ENCODE results near the gene RBM4. TPM values are rescaled to one million over a fixed set of nuclear protein-coding genes. Genes with fewer than 3 reads are reported as not detected.
"Not testable (repeated sequence)": the region's sequence is repeated elsewhere in the genome, so short reads cannot be mapped to it uniquely, and the experiment has no call there.

RBM4 gene
- total RNA-seq, 2 experiments from 2014 or later, result 112 to 119 TPM

GRCh38 chr11:66637557-66638176 lies 836 bp upstream of the RBM4 start:
- ChIA-PET POLR2A (interaction anchor here (0.8 to 4.0 kb wide), 8 partner anchors 12 to 92 kb away, joined by 3 to 37 read pairs (median 9); partner anchors contain the start of genes RBM14, RBM4B and ZDHHC24), CTCF (interaction anchor here (0.7 to 2.2 kb wide), 9 partner anchors 8 to 58 kb away, joined by 3 to 14 read pairs (median 4); partner anchors contain the start of genes CCDC87 and CCS)

DNA sequence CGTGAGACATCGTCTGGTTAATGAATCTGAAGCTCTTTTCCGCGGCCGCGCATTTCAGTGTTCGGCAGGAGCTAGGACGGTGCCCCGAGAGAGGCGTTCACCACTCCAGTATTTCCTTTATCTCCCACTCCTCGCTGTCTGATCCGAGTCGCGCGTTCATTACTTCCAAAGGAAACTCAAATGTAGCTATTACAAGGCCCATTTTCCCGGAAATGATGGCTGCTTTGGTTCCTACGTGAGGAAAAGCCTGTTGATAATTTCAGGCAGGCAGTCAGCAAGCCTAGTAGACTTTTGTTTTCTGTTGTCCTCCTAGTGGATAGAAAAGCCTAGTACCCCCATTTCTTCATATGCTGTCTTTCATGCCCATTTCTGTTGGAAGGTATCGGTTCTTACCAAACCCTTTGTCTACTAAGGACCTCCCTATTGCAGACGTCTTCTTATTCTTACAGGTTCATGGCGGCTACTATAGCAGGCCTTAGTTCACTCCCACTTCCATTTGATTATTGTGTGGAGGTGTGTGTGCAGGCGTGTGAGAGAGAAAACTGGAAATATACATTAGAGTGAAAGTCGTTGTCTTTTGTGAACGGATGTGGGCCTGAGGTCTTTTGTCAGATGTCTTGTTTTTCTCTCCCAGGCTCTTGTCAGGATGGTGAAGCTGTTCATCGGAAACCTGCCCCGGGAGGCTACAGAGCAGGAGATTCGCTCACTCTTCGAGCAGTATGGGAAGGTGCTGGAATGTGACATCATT lies 737 bp downstream of the RBM4 start:
- ChIA-PET CTCF (interaction anchor here (0.7 to 2.2 kb wide), 4 partner anchors 16 to 60 kb away, joined by 3 to 14 read pairs (median 5); no protein-coding TSS in a partner anchor), POLR2A (interaction anchor here (0.6 to 4.0 kb wide), 10 partner anchors 8 to 1834 kb away, joined by 3 to 37 read pairs (median 5); partner anchors contain the start of genes CCDC87, CCS, RBM14 and ZDHHC24)

GRCh38 chr11:66639814-66640340 lies 1.4 kb downstream of the RBM4 start:
- POLR2A ChIA-PET, result interaction anchor here (1.6 to 4.0 kb wide), 5 partner anchors 11 to 94 kb away, joined by 5 to 37 read pairs (median 5); partner anchors contain the start of genes CCDC87, CCS, RBM14 and ZDHHC24
- CTCF ChIA-PET, result not testable (repeated sequence)

DNA sequence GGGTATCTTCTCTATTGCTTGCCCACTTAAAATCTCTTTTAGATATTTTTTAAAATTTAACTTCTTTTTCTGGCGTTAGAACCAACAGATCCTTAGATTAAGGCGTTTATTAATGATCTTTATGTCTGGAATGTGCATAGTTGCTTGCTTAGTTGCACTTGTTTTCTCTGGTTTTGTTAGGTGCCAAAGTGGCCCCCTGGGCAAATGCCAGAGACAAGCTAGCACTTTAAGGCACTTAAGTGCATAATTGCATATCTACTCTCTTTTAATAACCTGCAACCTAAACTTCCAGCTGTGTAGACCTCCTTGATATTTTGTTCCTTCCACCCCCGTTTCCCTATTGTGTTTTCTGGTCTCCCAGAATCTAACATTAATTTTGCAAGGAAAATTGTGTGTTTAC lies 3.3 kb downstream of the RBM4 start:
- CTCF ChIA-PET, result interaction anchor here (0.9 kb wide), 2 partner anchors 17 to 37 kb away, joined by 3 read pairs; no protein-coding TSS in a partner anchor
- POLR2A ChIA-PET, result no interaction called here

DNA sequence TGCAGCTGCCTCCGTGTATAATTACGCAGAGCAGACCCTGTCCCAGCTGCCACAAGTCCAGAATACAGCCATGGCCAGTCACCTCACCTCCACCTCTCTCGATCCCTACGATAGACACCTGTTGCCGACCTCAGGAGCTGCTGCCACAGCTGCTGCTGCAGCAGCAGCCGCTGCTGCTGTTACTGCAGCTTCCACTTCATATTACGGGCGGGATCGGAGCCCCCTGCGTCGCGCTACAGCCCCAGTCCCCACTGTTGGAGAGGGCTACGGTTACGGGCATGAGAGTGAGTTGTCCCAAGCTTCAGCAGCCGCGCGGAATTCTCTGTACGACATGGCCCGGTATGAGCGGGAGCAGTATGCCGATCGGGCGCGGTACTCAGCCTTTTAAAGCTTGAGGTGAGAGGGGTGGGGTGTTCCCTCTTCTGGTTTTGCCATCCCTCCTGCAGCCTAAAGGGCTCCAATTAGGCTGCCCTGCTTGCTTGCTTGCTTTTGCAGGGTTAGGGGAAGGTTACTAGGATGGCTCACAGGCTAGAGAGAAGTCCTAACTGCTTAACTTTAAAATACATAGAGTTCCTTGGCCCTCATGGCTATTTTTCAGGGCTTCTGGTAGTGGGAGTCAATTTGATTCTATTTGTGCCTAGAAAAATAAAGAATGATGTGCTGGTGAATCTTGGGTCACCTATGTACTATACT lies 5.4 kb downstream of the RBM4 start:
- POLR2A ChIA-PET, result interaction anchor here (0.5 to 1.1 kb wide), 2 partner anchors 10 to 27 kb away, joined by 3 to 5 read pairs; no protein-coding TSS in a partner anchor
- CTCF ChIA-PET, result no interaction called here

DNA sequence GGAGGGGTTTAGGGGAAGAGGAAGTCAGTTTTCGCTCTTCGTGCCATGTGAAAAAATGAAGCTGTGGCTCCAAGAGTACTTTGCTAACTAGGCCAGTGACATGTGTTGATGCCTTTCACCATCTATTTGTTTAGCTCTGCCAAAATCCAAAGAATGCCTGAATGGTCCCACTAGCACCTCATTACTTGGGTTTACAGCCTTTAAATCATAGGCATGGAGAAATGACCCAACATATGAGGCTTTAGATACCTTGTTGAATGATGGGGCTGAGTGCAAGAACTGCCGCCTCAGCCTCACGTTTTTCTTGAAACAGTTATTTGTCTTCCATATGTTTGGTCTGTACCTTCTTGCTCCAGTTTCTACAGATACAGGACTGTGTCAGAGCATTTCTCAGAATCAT lies 8.3 kb downstream of the RBM4 start:
- ChIA-PET POLR2A (interaction anchor here (1.2 kb wide), 1 partner anchor 26 kb away, joined by 4 read pairs; no protein-coding TSS in a partner anchor), CTCF (interaction anchor here (1.8 to 2.1 kb wide), 2 partner anchors 32 to 67 kb away, joined by 4 to 7 read pairs; partner anchors contain the start of gene RBM4B)

DNA sequence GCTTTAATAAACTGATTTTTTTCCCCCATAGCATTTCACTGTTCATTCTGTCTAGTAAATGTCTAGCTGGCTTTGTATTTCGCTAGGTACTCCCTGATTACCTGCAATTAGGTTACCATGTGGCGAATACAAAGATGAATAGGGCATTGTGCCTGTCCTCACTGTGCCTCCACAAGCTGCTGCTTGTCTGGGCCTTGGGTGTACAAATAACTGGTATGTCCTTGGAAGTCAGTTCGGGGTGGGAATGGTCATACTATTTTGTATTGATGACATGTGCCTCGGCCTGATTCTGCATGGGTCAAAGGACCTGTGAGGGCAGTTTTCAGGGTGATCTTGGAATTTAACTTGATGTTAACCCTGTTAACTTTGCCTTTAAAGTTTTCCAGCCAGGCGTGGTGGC lies 11.4 kb downstream of the RBM4 start:
- ChIA-PET POLR2A (interaction anchor here (1.7 kb wide), 1 partner anchor 12 kb away, joined by 10 read pairs; the partner anchor contains the start of gene RBM4), CTCF (no interaction called here)

GRCh38 chr11:66651016-66651415 lies 12.5 kb downstream of the RBM4 start:
- ChIA-PET POLR2A (no interaction called here), CTCF (no interaction called here)

- ChIA-PET POLR2A (interaction anchor here (0.8 kb wide), 1 partner anchor 15 kb away, joined by 3 read pairs; no protein-coding TSS in a partner anchor), CTCF (no interaction called here)
Observed at GRCh38 chr11:66652651-66653050, 14.1 kb downstream of the RBM4 start.

- POLR2A ChIA-PET, result interaction anchor here (0.8 kb wide), 1 partner anchor 15 kb away, joined by 3 read pairs; no protein-coding TSS in a partner anchor
- CTCF ChIA-PET, result interaction anchor here (0.7 kb wide), 1 partner anchor 25 kb away, joined by 4 read pairs; no protein-coding TSS in a partner anchor
Observed at GRCh38 chr11:66653123-66653522, 14.6 kb downstream of the RBM4 start.

DNA sequence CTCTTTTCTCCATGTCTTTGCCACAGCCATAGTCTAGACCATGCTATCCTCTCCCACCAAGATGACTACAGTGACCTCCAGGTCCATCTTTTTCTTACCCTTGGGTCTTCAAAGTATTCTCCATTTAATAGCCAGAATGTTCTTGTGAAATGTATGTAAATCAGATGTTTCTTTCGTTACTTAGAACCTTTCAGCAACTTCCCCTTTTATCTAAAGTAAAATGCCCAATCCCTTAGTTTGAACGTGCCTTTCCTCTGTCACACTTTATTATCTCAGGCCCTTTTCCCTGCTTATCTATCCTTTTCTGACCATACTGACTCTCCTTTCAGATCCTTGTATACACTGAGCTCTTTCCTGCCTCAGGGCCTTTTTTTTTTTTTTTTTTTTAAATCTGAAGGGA lies 21.3 kb downstream of the RBM4 start:
- ChIA-PET POLR2A (interaction anchor here (0.6 to 0.7 kb wide), 2 partner anchors 144 to 316 kb away, joined by 3 to 8 read pairs; no protein-coding TSS in a partner anchor), CTCF (interaction anchor here (0.5 kb wide), 1 partner anchor 21 kb away, joined by 3 read pairs; no protein-coding TSS in a partner anchor)

DNA sequence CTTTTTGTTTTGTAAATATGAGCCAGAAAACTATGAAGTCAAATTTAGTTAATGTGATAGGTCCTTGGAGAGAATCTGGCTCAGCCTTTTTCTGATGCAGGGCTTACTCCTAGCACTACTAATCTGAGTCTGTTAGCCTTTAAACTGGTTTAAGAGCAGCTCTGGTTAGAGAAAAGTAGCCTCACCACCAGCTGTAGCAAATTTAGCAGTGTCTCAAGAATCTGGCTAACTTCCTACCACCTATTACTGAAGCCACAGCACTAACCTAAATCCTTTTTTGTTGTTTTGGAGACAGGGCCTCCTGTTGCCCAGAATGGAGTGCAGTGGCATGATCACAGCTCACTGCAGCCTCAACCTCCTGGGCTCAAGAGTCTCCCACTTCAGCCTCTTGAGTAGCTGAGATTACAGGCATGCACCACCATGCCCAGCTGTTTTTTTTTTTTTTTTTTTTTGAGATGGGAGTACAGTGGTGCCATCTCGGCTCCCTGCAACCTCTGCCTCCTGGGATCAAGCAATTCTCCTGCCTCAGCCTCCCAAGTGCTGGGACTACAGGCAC lies 25.3 kb downstream of the RBM4 start:
- ChIA-PET CTCF (no interaction called here), POLR2A (interaction anchor here (0.6 kb wide), 2 partner anchors 94 to 567 kb away, joined by 4 to 9 read pairs; no protein-coding TSS in a partner anchor)

GRCh38 chr11:66665369-66665768 lies 26.9 kb downstream of the RBM4 start:
- CTCF ChIA-PET, result no interaction called here
- POLR2A ChIA-PET, result no interaction called here

DNA sequence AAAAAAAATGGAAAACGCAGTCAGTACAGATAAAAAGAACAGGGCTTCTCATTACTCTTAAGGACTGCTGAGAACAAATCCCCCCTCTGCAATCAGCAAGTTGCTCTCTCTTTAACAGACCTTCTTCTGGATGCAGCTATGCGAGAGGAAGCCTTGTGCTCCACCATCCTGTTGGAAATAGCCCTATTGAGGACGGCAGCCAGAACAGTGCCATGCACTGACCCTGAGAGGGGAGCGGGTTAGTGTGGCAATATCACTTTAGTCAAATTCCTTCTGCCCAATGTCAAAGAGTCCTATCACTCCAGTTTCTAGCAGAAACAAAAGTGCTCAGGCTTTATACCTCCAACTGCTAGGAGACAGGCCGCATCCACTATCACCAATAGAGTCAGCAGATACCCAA lies 32.3 kb downstream of the RBM4 start:
- POLR2A ChIA-PET, result no interaction called here

GRCh38 chr11:66674964-66675602 lies 36.6 kb downstream of the RBM4 start:
- ChIA-PET CTCF (no interaction called here), POLR2A (no interaction called here)

More for the DNA sequence above, 32.3 kb downstream of the RBM4 start:
- CTCF ChIA-PET, result no interaction called here

GRCh38 chr11:66676282-66676919 lies 37.9 kb downstream of the RBM4 start:
- ChIA-PET CTCF (interaction anchor here (0.8 to 4.1 kb wide), 10 partner anchors 56 to 387 kb away, joined by 3 to 31 read pairs (median 10); partner anchors contain the start of genes ACTN3, CCDC87, CCS and CTSF), POLR2A (interaction anchor here (0.5 to 1.2 kb wide), 2 partner anchors 19 to 38 kb away, joined by 4 to 5 read pairs; partner anchors contain the start of gene RBM4)

- CTCF ChIA-PET, result interaction anchor here (0.6 to 4.1 kb wide), 17 partner anchors 57 to 388 kb away, joined by 3 to 31 read pairs (median 10); partner anchors contain the start of genes ACTN3, BBS1, CCDC87 and CCS
- POLR2A ChIA-PET, result interaction anchor here (0.5 to 2.0 kb wide), 5 partner anchors 39 to 860 kb away, joined by 3 to 9 read pairs (median 3); partner anchors contain the start of genes CCDC87, CCS, RBM14 and RBM4
Observed at GRCh38 chr11:66676931-66677598, 38.6 kb downstream of the RBM4 start.
